GM19468 (cell line): ENCODE results near the gene TBC1D20.
"Not testable (repeated sequence)": the region's sequence is repeated elsewhere in the genome, so short reads cannot be mapped to it uniquely, and the experiment has no call there.

Experiments
- ATAC-seq: cut with Tn5 transposase; IDR thresholded peaks from one replicate; pipeline ENCODE4 v1.9.1; 2021; ENCODE audit warnings: mild to moderate bottlenecking, moderate library complexity, moderate number of reproducible peaks; ENCODE audit not compliant: unreplicated experiment; ENCODE audit errors: extremely low read depth

The TBC1D20 gene, protein sequence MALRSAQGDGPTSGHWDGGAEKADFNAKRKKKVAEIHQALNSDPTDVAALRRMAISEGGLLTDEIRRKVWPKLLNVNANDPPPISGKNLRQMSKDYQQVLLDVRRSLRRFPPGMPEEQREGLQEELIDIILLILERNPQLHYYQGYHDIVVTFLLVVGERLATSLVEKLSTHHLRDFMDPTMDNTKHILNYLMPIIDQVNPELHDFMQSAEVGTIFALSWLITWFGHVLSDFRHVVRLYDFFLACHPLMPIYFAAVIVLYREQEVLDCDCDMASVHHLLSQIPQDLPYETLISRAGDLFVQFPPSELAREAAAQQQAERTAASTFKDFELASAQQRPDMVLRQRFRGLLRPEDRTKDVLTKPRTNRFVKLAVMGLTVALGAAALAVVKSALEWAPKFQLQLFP

DNA sequence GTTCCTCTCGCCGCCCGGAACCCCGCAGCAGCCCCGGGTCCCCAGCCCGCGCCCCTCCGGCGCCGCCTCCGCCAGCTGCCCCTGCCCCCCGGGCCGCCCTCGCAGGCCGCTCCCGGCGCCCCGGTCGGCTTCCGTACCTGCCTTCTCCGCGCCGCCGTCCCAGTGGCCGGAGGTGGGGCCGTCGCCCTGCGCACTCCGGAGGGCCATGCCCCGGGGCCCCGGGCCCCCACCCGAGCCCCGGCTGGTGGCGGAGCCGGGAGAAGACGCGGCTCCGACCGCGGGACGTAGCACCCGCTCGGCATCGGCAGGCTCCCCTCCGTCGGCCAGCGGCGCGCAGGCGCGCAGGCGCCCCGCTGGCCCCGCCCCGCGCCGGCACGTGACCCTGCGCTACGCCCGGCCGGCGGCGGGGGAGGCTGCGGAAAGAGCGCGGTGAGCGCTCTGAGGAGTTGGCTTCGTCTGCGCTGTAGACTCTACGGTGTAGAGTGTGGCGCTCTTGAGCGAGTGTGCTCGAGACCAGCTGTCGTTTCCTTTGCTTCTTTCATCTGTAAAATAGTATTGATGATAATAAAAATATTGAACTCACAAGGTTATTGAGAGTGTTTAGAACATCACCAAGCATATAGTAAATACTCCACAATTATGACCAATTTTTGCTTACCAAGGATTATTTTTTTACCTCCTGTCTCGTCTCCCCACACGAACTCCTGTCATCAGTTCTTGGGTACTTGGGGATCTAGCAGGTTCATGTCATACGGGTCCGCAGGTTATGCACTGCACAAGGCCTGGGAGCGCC lies at the start of gene TBC1D20:
TSS of gene TBC1D20 (minus strand) at position 335 of the 793 bp plus-strand sequence. CDS start at position 207, 128 bp downstream.
- ATAC-seq: peak; percentile 83

DNA sequence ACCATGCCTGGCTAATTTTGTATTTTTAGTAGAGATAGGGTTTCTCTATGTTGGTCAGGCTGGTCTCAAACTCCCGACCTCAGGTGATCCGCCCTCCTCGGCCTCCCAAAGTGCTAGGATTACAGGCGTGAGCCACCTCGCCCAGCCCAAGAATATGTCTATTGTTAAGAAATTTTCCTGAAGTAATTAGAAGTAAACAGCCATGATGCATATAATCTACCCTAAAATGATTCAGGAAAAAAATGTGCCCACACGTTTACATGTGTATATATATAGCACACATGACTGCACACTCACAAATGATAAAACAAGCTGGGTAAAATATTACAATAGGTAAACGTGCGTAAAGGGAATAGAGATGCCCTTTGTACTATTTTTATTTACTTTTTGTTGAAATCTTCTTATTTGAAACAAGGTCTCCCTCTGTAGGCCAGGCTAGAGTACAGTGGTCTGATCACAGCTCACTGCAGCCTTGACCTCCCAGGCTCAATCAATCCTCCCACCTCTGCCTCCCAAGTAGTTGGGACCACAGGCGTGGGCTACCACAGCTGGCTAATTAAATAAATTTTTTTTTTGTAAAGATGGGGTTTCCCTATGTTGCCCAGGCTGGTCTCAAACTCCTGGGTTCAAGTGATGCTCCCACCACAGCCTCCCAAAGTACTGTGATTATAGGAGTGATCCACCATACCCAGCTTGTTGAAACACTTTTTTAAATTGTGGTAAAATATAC lies 48.2 kb upstream of the TBC1D20 start:
- not testable (repeated sequence) for ATAC-seq

DNA sequence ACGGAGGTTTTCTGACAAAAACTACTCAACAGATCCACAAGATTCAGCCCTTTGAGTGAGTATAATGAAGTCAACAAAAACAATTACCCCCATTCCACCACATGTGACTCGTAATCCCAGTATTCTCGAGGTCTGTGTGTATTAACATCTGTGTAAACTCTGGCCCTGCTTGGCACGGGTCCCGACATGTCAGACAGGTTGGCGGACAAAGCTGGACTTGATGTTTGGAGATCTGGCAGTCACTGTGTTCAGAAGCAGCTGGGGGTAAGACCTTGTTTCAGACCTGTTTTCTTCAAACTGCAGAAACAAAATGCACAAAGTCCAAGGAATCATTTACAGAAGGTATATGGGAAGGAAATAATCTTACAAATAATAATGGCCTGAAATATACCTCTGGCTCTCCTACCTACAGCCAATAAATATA lies 46.0 kb upstream of the TBC1D20 start:
- ATAC-seq: not testable (repeated sequence)

DNA sequence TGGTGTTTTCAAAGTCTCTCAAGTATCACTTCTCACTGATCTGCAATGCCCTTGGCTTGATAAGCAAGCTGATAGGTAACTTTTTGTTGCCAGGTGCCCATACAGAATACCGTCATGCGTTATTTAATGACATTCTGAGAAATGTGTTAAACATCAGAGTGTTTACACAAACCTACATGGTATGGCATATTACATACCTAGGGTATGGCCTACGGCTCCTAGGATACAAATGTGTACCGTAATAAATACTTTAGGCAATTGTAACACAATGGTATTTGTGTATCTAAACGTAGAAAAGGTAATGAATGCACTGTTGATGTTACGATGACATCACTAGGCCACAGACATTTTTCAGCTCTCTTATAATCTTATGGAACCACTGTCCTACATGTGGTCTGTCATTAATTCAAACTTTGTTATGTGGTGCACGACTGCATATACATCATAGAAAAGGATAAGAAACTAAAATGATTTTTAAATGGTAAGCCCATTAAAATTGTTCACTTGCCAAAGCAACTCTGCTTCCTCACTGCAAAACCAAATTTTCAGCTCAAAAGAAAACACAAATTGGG lies 45.5 kb upstream of the TBC1D20 start:
- no peak for ATAC-seq

DNA sequence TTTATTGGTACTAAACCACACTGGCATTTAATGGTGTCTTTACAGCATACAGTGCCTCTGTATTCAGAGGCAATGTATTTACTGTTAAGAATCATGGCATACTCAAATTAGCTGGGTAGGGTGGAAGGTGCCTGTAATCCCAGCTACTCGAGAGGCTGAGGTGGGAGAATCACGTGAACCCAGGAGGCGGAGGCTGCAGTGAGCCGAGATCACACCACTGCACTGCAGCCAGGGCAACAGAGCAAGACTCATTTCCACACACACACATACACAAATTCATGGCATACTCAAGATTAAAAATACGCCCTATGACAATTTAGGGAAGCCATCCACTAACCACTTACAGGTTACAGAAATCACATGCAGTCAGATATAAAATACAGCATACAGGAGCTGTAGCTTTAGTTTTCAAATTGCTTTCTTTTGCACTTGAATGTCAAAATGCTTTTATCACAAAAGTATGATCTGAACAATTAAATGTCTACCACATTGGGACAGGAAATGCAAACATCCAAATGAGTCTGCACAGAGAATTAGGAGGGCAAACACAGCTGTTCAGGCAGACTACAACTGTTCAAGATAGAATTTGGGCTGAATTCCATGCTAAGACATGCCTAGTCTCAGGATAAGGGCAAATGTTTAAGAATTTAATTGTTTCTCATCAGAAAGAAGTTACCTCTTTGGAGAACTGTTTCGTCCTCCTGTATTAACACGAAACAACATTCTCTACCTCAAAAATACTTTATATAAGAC lies 44.8 kb upstream of the TBC1D20 start:
- no peak for ATAC-seq

DNA sequence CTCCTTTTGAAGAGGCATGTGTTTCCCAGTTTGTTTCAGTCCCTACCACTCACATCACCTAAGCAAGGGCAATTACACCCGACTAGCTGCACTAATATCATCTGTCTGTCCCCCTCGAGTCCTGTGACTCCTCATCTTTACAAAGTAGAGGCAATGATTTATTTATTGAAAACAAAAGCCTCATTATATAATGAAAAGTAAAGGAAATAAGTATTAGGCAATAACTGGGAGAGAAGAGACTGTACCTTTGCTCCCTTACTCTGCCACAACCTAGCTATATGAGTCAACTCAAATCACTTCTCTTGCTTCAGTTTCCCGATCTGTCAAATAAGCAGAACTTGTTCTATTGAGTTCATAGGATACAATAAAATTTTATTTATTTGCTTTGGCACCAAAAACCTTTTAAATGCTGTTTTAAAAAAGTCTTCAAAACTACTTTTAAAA lies 42.3 kb upstream of the TBC1D20 start:
- no peak for ATAC-seq

DNA sequence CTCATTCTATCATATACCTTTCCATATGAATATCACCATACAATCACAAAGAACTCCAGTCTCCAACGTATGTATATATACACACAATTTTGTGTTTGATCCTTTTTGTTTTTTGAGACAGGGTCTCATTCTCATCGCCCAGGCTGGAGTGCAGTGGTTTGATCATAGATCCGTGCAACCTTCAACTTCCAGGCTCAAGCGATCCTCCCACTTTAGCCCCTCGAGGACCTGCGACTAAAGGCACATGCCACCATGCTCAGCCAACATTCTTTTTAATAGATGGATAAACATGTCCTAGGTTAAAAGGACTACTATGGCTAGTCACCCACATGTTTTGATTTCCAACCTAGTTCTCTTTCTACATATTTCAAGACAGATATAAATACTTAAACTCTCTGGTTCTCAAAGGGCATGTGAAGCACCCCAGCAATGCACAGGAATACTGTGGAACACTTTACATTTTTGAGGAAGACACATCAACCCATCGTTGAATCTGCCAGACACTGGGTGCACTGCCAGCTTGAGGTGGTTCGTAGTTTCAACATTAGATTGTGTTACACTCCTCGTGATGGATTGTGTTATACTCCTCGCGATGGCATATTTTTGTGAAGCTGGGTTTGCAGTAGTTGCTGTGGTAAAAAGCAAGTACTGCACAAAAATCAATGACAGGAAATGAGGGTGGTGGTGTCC lies 40.9 kb upstream of the TBC1D20 start:
- ATAC-seq: no peak

DNA sequence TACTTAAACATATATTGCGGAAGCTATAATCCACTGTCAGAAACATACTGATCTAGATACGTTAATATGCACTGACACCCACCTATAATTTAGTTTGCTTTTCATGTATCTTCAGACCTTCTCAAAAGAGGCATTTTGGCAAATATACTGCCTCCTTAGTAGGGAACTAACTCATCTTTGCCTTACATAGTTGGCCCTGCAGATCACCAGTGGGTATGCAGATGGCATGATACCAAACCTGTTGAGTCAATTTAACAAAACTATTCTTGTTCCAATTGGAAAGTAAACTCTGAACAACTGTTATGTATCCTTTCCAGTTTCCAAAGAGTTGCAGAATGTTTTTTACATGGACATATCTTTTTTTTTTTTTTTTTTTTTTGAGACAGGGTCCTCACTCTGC lies 35.6 kb upstream of the TBC1D20 start:
- ATAC-seq: no peak

DNA sequence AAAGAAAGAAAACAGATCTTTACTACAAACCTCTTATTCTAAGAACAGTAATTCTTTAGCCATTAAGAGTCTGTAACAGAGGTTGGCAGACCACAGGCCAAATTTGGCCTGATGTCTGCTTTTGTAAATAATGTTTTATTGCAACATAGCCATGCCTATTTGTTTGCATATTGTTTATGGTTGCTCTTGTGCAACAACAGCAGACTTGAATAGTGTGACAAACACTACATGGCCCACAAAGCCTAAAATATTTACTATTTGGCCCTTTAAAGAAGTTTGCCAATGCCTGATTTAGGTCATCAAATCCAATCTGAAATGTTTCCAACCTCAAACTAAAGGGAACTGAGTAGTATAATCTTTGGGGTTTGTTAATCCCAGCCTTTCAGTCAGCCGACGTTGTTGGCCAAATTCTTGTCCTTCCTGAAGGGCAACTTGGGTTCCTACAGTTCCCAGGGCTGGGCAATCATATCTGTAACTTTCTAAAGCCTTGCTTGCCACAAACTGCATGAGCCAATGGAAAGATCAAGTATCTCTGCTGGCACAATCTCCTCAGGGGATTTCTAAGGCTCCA lies 33.9 kb upstream of the TBC1D20 start:
- no peak for ATAC-seq

DNA sequence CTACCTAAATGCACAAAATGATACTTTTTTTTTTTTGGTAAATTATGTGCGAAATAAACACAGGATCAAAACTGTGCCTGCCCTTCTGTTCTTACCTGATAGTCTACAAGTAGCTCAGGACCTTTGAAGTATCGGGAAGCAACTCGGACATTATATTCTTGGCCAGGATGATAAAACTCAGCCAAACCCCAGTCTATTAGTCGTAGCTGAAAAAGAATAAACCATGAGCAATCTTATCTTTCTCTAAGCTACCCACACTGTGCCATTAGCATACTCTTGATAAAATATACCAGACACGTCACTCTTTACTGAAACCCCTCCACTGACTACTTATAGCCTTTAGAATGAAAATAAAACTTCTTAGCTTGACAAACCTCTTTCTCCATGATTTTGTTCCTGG lies 29.8 kb upstream of the TBC1D20 start:
- no peak for ATAC-seq

DNA sequence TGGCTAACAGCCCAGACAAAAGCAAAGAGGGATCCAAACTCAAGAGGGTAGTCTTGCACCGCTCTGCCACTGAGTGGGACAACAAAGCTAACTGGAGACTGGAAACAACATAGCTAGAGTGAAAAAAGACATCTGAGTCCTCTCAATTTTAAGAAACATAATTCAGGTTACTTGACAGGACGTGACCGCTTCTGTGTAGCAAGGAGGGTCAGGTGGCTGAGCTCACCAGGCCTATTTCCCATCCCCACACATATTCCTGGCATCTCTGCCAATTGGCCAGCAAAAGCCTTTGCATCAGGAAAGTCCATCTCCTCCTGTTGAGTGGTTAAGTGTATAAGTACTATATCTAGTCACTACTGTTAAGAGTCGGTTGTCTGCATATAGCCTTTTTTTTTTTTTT lies 25.3 kb upstream of the TBC1D20 start:
- no peak for ATAC-seq

DNA sequence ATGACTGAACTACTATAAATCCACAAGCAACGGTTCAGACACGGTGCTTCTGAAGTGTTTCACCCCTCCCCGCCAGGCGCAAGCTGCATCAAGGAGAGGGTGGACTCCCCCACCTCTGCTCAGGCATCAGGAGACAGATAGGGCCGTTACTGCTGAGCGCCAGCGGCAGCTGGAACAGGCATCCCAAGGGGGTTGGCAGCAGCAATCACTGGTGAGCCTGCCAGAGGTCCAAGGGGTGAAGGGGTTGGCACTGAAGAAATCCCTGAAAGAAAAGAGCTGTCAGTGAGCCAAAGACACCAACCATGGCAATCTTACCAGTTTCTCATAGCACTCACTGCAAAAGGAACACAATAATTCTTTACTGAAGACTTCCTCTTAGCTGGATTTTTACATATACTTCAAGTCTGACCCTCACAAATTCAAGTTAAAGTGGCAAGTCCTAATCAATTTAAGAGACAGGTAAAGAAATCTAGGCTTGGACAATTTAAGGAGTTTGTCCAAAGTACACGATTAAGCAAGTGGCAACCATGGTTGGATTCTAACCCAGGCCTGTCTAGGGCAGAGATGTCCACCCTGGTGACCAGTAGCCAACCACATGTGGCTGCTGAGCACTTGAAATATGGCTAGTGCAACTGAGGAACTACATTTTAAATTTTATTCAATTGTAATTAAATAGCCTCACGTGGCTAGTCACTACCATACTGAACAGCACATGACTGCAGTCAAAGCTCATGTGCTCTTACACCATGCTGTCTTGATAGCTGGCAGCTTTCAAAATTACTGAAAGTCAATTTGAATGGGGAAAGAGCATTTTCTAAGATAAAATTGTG lies 21.7 kb upstream of the TBC1D20 start:
- ATAC-seq: no peak

DNA sequence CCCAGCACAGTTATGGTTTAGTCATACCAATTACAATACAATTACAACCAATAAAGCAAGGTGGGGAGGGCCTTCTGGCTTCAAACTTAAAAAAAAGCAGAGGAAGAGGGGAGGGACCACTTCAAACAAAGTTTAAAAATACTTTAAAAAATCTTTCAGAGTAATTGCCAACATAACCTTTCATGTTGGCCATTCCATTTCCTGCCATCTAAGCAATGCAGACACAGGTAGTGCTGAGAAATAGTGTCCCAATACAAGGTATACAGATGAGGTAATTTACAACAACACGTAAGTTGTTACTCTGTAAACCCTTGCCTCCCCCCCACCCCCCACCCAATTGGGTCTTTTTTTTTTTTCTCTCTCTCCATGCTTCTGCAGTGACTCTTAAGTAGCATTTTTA lies 18.8 kb upstream of the TBC1D20 start:
- ATAC-seq: no peak

DNA sequence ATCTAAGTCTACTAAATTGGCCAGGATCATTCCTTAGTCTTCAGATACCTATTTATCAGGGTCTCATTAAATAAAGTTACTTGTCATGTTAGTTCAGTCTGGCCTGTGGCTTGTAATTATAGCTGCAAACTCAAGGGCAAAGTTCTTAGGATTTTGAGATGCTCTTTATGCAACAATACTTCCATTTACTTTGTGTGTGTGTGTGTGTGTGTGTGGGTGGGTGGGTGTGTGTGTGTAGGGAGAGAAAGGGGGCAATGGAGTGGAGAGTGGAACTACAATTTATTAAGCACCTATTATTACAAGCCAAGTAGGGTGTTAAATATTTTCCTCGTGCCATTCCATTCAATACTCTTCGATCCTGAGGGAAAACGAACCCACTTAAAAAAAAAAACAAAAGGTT lies 17.7 kb upstream of the TBC1D20 start:
- ATAC-seq: no peak

DNA sequence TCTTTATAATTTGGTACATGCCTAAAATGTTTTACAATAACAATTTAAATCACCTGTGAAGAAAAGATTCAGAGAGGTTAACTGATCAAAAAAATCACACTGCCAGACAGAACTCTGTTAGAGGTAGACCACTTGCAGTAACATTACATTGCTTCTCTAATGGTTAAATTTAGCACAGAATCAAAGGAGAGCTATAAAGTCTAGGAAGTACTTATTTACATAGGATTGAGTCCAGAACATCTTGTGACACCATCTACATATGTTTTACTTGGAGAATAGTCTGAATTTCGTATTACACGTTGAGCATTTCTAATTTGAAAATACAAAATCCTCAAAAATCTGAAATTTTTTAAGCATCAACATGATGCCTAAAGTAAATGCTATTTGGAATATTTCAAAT lies 17.2 kb upstream of the TBC1D20 start:
- no peak for ATAC-seq

DNA sequence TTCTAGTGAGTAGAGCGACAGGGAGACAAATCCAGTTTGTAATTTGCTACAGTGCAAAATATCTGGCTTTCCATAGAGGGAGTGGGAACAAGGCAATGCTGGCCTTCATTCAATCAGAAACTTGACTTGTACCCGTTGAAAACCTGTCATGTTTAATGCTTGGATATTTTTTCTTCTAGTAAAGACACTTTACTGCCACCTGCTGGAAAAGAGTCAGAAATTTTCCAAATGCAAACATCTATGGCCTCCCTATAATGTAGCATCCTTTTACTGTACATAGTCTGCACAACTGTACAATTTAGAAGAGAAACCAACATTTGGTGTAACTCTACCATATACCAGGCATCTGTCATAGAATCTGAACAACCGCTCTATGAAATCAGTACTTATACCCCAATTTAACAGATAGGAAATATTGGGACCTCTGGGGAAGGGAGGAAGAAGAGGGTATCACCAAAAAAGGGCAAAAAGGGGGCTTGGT lies 16.7 kb upstream of the TBC1D20 start:
- no peak for ATAC-seq

DNA sequence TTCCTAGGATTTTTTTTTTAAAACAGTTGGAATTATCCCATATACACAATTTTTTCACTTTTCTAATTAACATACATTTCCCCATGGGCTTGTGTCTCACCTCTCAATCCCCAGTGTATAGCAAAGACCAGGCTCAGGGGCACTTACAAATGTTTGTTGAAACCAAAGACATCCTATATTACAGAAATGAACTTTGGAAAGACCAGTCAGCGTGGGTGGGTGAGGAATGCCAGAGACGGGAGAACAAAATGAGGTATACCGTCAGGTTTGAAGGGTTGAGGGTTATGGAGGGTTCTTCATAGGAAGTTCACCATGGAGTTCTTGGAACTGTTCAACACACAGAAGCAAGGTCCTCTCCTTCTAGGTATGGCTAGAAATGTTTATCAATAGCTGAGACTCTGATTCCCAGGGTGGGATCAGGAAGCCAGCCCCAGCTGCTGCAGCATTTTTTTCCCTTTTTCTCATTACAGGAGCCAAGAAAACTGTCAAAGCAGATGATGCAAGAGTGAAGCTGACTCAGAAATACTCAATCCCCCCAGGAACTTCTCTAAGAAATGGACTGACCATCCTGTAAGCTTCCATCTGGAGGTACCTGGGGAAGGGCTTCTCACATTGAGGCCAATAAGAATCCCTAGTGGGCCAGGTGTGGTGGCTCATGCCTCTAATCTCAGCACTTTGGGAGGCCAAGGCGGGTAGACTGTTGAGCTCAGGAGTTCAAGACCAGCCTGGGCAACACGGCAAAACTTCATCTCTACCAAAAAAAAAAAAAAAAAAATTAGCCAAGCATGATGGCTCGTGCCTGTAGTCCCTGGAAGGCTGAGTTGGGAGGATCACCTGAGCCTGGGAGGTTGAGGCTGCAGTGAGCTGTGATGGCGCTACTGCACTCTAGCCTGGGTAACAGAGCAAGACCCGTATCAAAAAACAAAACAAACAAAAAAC lies 15.9 kb upstream of the TBC1D20 start:
- ATAC-seq: no peak
